Measurements from ENCODE around the gene CUL7.

- TF ChIP-seq CTCF (IDR thresholded peaks at IDR 0.05; ENCODE audit: low read depth, low read length) (no peak), MAX (IDR thresholded peaks at IDR 0.05; ENCODE audit: low read depth, low read length) (no peak), POLR2A (IDR thresholded peaks at IDR 0.05; ENCODE audit: extremely low read depth, insufficient read length) (no peak)
Observed at GRCh38 chr6:43055966-43056365, 2.3 kb upstream of the CUL7 start.
